Measurements from ENCODE around the gene TSPAN18.

Gene TSPAN18

GRCh38 chr11:44848203-44848962, 121.6 kb downstream of the TSPAN18 start:
- DNase-seq (ENCODE audit: low read depth), result no peak

DNA sequence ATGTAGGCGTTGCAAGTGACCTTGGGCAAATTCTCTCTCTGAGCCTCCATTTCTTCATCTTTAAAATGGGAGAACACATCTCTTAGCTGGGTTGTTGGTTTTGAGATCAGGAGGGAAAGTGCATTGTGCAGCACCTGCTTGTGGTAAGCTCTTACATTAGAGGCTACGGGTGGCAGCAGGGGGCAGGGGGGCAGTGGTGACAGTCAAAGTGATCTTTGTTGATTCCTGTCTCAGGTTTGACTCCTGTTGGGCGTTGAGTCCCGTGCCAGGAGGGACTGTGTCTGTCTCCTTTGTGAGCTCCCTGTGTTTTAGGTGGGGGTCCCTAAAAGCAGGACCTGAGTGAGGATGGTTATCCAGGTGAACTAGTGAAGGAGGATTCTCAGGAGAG, 122.2 kb downstream of the TSPAN18 start:
- DNase-seq (ENCODE audit: low read depth), result no peak

GRCh38 chr11:44849424-44849823, 122.7 kb downstream of the TSPAN18 start:
- no peak for DNase-seq (ENCODE audit: low read depth)

- DNase-seq (ENCODE audit: low read depth), result no peak
Observed at GRCh38 chr11:44849922-44850321, 123.2 kb downstream of the TSPAN18 start.

DNA sequence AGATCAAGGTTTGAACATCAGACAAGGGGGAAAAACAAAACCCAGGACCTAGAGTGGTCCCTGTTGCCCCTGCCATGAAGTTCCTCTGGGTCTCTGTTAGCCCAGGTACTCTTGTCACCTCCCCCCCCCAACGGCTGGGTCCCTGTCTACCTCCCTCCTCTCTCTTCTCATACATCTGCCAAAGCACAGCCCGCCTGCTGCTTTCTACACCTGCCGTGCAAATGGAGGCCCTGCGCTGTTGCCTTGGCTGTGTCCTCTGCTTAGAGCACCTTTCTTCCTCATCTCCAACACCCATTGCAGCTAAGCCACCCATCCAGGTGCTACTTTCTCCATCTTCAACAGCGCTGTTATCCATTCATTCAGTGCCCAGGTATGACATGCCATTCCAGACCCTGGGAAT, 124.7 kb downstream of the TSPAN18 start:
- DNase-seq (ENCODE audit: low read depth), result no peak

GRCh38 chr11:44852159-44852747, 125.5 kb downstream of the TSPAN18 start:
- no peak for DNase-seq (ENCODE audit: low read depth)

DNA sequence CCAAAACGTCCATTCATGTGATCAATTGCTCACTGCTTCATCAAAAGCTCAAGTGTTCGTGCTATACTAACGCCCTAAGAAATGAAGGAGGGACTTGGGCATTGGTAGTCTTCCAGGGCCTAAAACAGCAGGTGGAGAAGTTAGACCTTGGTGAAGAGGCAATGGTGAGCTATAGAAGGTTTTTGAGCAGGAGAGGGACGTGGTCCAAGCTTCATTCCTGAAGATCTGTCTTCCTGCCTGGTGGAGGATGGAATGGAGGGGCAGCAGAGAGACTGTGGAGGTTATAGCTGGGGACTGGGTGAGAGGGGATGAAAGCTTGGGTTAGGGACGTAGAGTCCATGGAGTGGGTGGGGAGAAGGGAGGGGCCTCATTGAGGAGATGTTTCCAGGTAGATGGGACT, 126.2 kb downstream of the TSPAN18 start:
- DNase-seq (ENCODE audit: low read depth), result no peak

GRCh38 chr11:44853666-44854065, 126.9 kb downstream of the TSPAN18 start:
- DNase-seq (ENCODE audit: low read depth), result no peak

DNA sequence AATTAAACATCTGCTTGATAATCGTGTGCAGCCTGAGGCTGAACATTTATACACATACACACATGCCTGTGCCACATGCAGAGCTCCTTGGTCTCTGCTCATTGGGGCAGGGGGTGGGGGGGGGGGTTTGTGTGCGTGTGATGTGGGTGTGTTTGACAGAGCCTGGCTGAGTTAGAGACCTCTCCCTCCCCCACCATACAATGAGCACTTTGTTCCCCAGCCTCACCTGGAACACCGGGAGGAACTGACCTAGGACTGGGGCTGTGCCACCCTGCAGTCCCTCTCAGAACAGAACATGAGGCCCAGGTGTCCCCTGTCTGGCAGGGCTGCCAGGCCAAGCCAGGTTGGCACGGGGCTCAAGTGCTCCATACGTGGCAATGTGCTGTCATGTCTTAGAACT, 127.3 kb downstream of the TSPAN18 start:
- no peak for DNase-seq (ENCODE audit: low read depth)

DNA sequence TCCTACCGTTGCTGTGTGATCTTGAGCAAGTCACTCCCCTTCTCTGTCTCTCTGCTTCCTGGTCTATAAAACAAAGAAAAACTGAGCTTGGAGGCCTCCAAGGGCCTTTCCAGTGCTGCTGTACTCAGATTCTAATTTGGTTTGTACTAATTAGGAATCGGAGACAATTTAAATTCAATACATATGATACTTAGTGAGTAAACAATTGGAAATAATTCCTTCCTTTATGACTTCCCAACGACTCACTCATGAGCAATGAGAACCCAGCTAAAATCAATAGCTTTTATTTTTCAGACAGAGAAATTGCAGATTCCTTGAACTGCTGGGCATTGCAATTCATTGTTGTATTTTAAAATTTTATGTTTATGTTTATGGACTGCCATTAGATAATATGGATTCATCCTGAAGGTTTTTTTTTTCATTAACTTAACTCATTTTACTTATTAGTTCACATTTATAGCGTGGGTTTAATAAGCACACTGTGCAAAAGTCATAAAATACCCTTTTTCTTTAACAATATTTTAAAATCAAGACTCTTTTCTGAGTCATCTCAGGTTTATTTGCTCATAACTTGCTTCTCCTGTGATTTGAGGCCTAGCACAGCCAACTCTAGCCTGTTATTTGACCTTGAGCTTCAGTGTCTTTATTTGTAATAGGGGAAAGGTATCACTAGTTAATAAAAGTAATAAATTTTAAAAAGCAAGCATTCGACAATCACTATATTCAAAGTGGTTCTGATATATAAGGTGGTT, 128.2 kb downstream of the TSPAN18 start:
- no peak for DNase-seq (ENCODE audit: low read depth)

GRCh38 chr11:44855493-44855849, 128.7 kb downstream of the TSPAN18 start:
- DNase-seq (ENCODE audit: low read depth), result no peak

GRCh38 chr11:44857490-44858090, 130.8 kb downstream of the TSPAN18 start:
- DNase-seq (ENCODE audit: low read depth), result no peak

DNA sequence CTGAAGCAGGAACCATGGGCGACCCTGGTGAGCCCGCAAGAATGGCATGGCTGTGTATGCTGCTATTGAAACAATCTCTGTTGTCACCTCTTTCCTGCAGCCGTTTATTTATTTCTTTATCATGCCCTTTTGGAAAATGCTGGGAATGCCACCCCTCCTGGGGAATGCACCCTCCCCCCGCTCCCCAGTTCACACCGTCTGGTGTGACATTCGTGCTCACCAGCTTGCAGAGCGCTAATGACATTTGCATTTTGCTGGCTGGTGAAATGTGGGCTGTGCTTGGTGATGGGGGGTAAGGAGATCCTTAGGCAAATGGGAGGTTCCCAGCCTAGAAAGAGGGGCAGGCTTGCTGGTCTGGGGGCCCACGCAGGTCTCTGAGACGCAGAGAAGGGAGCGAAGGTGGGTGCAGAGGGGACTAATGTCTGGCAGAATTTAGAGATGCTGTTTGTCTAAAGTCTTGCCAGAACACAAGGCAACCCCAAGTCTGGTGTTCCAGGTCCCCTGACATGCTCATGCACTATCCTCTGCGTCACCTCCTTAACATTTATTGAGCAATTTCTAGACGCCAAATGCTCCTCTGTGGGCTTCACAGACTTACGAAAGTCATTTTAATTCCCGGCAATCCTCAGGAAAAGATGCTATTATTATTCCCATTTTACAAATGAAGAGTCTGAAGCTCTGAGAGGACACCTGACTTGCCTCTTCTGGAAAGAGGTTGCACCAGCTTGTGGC, 132.2 kb downstream of the TSPAN18 start:
- DNase-seq (ENCODE audit: low read depth), result no peak

DNA sequence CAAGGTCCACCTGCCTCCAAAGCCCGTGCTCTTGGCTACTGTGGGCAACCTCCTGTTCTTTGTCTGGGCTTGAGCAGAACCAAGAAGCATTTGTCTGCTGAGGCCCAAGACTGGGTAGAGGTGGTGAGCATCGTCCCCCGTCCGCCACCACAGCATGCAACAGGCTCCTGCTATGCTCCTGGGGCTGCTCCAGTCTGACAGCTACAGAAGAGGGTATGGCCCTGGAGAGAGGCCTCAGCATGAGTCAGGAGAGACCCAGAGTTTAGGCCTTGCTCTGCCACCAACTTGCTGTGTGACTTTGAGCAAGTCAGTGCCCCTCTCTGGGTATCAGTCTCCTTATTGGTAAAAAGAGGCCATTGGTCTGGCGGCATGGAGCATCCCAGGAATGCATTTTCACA, 132.8 kb downstream of the TSPAN18 start:
- no peak for DNase-seq (ENCODE audit: low read depth)

- no peak for DNase-seq (ENCODE audit: low read depth)
Observed at GRCh38 chr11:44860346-44860745, 133.6 kb downstream of the TSPAN18 start.

GRCh38 chr11:44861849-44862557, 135.2 kb downstream of the TSPAN18 start:
- peak; percentile 10 for DNase-seq (ENCODE audit: low read depth)

GRCh38 chr11:44862558-44863101, 135.9 kb downstream of the TSPAN18 start:
- DNase-seq (ENCODE audit: low read depth), result no peak

- DNase-seq (ENCODE audit: low read depth), result no peak
Observed at GRCh38 chr11:44863231-44863630, 136.5 kb downstream of the TSPAN18 start.

- DNase-seq (ENCODE audit: low read depth), result no peak
Observed at GRCh38 chr11:44865866-44866272, 139.1 kb downstream of the TSPAN18 start.

- no peak for DNase-seq (ENCODE audit: low read depth)
Observed at GRCh38 chr11:44866286-44866685, 139.5 kb downstream of the TSPAN18 start.

GRCh38 chr11:44868021-44868420, 141.3 kb downstream of the TSPAN18 start:
- no peak for DNase-seq (ENCODE audit: low read depth)

All from T follicular helper cell (primary cell).